IPS-NIHi7 (cell line): Measurements from ENCODE around the gene STK11.
"Not testable (repeated sequence)": the region's sequence is repeated elsewhere in the genome, so short reads cannot be mapped to it uniquely, and the experiment has no call there.

Source experiments
- DNase-seq: peaks from one replicate; pipeline ENCODE4 v3.0.0; 2012; ENCODE audit warnings: mixed read lengths; ENCODE audit errors: extremely low spot score

Gene STK11

DNA sequence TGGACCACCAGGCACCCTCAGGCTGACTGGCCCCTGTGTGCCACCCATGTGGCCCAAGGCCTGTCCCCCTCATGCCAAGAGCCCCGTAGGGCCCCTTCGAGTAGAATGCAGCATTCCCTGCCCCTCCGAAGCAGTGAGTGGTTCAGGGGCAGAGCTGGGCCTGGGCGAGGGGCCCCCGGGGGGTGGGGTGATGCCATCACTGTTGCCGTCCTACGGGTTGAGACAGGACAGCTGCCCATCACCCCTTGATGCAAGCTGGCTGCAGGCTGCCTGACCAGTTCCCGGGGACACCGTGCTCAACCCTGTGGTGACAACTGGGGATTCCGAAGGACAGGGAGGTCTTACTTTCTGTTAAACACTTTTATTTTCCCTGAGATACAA, 36.2 kb upstream of the STK11 start:
- no peak for DNase-seq

DNA sequence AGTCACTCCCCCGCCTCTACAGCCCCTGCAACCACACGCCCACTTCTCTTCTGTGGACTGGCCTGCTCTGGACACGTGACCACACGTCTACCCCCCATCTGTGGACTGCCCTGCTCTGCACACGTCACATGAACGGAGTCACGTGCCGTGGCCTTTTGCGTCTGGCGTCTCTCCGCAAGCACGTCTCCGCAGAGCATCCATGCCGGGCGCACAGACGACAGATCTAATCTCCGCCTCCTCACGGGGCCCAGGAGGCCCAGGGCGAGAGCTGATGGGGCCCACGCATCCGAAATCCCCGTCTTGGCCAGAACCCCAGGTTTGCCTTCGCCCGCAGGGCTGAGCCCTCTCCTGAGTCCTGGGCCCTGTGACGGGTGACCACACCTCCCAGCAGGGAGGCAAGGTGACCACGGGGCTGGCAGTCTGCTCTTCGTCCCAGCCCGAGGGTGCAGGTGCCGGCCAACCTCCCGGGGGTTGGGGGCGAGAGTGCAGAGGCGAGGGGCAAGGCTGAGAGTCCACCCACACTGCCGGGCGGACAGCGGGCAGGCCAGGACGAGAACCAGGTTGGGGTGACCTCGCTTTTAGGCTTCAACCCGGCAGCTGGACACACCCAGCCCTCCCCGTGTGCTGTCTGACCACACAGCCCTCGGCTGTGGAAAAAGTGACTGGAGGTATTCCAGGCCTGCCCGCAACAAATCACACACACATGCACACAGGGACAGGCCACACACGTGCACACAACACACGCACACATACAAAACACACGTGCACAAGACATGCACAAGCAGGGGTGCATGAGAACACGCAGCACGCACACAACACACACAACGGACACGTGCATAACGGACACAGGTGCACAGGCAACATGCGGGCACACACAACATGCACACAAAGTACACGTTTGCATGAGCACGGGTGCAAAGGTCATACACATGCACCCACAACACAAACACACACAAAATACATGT, 35.4 kb upstream of the STK11 start:
- DNase-seq: no peak

DNA sequence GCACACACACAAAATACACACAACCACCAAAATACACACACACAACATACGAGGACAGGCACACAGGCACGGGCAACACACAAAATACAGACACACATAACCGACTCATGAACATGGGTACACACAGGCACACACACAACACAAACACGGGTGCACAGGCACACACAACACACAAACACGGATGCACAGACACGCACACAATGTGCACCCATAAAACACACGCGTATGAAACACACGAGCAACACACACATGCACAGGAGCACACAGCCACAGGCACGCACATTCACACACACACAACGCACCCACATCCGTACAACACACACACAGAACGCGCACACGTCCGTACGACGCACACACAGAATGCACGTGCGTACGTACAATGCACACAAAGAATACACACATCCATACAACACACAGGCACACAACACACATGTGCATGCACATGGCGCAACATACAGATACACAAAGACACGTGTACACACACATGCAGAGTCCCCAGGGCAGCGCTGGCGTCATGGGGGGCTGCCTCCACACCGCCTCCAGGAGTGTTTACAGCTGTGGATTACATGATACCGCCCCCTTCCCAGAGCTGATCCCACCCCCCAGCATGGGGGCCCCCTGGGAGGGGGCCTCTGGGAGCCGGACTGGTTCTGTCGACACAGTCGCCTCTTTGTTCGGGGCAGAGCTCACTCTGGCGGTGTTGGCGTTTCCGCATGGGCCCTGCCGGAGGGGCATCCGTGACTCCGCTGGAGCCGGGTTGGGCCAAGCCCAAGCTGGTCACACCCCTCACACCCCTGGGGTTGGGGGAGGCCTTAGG, 34.4 kb upstream of the STK11 start:
- no peak for DNase-seq

DNA sequence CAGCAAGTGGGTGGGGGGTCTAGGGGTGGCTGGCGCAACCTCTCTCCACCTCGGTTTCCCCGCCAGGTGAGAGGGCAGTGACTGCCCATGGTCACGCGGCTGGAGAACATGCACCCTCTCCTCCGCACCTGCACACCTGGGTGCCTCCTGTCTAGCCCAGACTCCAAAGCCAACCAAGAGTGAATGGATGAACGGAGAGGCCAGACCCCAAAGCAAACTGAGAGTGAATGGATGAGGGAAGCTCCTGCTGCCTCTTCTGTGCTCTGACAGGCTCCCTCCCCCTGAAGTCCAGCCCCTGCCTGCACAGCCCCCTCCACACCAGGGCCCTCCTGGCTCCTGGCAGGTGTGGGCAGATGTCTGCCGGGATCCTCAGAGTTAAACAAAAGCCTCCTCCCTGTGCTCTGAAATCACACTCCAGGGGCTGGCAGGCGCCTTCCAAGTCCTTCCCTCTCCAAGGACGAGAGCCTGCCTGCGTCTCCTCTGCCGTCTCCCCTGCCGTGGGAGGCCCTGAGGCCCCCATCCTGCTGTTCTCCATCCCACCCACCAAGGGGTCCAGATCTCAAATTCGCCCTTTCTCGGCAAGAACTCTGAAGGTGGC, 33.7 kb upstream of the STK11 start:
- DNase-seq: no peak

DNA sequence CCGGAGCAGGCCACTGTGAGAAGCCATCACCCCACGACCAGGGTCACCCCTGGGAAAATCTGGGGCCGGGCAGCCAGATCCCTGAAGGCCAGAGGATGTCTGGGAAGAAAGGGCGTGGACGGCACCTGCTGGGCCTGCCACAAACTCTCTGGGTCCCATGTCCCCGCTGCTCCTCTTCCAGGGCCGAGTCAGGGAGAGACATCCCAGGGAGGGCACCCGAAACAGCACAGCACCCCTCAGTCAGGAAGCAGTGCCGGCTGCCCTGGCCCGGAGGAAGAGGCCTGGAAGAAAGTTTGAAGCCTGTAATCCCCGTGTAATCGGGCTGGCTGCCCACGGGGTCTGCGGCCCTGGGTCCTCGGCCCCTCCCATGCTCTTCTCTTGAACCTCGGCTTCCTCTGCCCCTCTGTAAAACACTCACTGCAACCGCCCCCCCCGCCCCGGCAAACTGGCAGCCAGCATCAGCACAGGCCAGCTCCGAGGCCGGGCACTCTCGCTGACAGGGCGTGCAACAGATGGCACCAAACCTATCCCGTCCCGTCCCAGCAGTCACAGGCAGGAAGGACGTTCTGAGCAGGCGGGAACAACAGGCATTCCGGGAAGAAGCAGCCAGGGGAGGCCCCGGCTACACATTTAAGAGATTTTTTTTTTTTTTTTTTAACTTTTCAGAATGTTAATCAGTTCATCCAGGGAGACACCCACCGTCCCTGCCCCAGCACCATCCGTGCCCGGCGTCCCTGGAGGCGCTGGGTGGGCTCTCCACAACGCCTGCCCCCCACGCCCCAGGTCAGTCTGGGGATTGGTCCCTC, 33.0 kb upstream of the STK11 start:
- DNase-seq: peak; percentile 61

DNA sequence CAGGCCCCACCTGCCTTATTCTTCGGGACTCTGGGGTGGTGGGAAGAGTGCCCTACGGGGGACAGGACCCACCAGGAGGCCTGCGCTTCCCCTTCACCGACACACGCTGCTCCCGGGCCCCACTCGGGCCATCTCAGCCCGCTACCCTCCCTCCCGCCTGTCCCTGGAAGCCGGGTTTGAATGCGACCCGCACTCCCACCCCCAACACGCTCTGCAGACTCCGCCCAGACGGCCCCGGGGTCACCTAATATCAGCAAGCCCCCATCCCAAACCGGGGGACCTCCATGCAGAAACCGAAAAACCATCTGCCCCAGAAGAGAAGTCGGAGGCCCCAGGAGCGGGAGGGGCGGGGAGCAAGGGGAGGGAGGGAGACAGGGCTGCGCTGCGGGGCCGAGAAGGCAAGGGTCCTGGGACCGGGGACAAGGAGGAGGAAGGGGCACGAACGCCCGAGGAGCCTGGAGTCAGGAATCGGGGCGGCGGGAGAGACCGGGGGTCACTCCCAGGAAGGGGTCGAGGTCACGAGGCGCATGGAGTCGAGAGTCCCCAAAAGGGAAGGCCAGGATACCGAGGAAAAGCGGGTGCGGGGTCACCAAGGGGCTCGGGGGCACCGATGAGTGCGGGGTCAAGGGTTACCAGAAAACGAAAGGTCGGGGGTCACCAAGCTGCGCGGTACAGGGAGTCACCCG, 32.3 kb upstream of the STK11 start:
- no peak for DNase-seq

DNA sequence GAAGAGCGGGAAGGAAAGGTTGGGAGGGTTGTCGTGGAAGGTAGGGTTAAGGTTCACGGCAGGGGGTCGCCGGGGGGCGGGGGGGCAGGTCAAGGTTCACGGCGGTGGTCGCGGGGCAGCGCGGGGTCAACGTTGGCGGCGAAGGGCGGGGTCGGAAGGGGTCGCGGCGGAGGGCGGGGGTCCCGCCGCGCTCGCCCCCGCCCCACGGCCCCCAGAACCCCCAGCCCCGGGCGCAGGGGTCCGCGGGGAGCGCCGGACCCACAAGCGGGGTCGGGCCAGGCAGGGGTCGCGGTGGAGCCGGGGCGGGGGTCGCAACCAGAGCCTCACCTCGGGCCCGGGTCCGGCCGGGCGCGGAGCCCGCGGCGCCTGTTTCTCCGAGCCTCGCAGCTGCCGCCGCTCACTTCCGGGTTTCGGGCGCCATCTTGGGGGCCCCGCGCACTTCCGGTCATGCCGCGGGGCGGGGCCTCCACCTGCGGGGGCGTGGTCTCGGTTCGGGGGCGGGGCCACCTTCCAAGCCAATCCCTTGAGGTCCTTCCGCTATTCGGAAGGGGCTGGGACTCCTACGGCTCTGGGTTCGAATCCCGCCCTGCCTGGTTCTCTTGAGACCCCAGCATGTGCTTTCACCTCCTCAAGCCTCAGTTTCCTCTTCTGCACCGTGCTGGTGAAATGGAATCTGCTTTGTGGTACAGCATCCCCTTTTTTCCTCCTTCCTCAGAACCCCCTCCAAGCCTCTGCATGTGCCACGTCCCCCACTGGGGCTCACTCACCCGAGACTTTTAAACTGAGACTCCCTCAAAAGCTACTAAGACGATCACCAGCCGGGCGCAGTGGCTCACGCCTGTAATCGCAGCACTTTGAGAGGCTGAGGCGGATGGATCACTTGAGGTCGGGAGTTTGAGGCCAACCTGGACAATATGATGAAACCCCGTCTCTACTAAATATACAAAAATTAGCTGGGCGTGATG, 31.5 kb upstream of the STK11 start, which contains the start of gene SBNO2:
Gene SBNO2 (minus strand): TSS at position 424 of the 965 bp plus-strand sequence. CDS start 19,992 bp downstream, outside the sequence.
- DNase-seq: peak; percentile 97

DNA sequence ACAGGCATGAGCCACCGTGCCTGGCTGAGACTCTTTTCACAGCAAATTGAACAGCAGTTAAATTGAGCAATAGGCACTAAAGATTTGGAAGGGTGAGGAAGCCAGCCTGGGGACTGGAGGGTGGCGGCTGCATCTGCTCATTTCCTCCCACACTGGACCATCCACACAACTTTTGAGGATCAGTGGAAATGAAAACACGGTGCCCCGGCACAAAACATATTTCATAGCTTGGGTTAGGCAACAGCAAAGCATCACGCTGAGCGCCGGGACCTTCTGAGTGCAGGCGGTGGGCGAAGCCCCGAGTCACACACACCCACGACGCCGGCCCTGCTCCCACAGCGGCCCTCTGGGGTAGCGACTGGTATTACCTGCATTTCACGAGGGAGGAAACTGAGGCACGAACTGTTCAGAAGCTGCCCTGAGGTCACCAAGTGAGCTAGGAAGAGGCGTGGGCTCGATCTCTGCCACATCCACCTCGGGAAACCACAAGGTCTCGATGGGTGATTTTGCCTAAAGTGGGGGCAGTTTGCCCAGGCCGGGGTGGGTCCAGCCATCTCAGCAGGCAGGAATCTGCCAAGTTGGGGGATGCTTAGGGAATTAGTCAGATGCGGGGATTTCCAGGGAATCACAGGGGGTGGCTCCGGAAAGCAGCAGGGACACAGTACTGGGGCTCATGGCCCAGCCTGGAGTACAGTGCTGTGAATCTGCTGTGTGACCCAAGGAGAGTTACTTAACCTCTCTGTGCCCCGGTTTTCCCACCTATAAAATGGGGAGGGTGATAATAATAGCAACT, 28.1 kb upstream of the STK11 start:
- DNase-seq: no peak

DNA sequence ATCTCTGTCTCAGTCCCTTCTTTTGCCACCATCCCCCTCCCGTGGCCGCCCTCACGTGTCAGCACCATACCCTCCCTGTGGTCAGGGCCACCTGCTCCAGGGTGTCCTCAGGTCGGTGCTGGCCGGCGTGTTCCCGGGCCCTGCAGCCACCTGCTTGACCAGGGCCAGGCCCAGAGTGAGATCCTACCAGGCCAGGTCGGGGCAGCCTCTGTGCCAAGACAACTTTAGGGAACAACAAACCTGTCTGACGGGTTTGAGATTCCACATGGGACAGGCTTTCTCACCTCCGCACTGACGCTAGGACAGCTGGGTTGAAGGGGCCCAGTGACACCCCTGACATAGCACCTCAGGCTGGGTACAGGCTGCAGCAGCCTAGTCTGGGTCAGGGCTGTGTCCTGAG, 24.0 kb upstream of the STK11 start:
- DNase-seq: no peak

DNA sequence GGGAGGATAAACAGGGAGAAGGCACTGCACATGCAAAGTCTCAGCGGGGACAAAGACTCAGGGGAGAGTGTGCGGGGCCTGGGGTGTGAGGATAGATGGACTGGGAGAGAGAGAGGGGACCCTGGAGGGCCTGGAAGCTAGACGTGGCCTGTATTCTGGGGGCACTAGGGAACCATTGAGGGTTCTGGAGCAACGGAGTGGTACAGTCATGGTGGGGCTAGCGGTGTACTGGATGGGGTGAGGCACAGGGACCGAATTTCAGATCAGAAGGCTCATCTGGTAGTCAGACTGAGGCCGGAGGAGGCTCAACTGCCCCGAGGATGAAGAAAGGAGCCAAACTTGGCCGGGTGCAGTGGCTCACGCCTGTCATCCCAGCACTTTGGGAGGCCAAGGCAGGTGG, 23.5 kb upstream of the STK11 start:
- no peak for DNase-seq

DNA sequence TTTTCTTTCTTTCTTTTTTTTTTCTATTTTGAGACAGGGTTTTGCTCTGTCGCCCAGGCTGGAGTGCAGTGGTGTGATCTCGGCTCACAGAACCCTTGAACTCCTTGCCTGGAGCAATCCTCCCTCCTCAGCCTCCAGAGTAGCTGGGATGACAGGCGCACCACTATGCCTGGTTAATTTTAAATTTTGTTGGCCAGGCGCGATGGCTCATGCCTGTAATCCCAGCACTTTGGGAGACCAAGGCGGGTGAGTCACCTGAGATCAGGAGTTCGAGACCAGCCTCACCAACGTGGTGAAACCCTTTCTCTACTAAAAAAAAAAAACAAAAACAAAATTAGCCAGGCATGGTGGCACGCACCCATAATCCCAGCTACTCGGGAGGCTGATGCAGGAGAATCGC, 22.9 kb upstream of the STK11 start:
- no peak for DNase-seq

DNA sequence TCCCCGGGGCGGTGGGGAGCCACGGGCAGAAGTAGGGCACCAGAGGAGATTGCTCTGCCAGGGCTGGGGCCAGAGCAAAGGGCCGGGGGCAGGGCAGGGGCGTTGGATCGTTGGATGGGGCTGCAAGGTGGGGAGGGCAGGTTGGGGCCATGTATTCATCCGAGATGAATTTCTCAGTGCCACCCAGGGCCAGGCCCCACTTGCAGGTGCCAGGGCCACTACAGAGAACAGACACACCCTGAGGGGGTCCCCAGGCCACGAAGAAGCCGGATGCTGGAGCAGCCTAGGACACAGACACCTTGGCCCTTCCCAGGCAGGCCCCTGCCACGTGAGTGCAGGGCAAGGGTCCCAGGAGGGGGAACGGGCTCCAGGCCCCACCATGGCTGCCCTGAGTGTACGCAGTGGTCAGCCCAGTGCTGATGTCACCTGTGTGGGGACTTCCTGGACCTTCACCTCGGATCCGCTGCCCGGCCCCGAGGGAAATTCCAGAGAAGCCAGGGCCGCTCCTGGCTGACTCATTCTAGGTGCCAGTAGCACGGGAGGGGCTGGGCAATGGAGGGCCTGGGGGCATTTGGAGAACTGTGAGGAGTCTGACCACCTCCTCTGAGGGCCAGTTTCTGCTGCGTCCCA, 21.9 kb upstream of the STK11 start:
- no peak for DNase-seq

DNA sequence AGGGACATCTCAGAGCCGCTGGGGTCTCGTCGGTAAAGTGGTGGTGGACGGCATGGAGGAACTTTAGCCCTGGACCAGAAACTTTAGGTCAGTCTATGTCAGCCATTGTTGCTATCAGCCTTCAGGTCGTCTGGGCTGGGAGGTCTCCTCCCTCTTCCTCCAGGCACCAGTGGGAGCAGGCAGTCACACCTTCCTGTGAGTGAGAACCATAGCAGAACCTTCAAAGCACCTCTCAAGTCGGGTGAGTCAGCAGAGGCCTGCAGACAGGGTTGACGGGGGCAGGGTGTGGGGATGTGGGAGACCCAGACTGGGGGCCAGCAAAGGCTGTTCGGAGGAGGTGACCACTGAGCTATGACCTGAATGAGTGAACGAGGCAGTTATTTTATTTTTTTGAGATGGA, 16.2 kb upstream of the STK11 start:
- DNase-seq: no peak

DNA sequence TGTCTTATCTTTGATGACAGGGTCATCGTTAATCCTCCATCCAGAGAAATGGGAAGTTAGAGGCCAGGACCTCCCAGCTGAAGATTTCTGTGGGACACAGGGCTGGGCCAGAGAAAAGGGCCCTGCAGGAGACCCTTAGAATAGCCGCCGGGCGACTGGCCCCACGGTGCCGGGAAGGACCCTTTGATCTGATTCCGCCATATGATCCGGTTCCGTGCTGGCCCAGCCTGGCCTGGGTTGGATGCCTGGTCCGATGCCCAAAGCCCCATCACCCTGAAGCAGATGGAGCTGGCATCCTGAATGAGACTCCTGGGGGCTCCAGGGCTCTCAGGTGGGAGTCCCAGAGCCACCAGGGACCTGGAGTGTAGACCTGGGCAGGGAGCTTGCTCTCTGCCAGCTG, 6.0 kb upstream of the STK11 start:
- DNase-seq: no peak

DNA sequence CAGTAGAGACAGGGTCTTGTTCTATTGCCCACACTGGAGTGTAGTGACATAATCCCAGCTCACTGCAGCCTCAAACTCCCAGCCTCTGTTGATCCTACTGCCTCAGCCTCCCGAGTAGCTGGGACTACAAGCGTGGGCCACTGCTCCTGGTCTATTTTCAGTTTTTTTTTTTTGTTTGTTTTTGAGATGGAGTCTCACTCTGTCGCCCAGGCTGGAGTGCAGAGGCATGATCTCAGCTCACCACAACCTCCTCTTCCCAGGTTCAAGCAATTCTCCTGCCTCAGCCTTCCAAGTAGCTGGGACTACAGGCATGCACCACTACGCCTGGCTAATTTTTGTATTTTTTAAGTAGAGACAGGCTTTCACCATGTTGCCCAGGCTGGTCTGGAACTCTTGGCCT, 5.0 kb upstream of the STK11 start:
- DNase-seq: not testable (repeated sequence)

DNA sequence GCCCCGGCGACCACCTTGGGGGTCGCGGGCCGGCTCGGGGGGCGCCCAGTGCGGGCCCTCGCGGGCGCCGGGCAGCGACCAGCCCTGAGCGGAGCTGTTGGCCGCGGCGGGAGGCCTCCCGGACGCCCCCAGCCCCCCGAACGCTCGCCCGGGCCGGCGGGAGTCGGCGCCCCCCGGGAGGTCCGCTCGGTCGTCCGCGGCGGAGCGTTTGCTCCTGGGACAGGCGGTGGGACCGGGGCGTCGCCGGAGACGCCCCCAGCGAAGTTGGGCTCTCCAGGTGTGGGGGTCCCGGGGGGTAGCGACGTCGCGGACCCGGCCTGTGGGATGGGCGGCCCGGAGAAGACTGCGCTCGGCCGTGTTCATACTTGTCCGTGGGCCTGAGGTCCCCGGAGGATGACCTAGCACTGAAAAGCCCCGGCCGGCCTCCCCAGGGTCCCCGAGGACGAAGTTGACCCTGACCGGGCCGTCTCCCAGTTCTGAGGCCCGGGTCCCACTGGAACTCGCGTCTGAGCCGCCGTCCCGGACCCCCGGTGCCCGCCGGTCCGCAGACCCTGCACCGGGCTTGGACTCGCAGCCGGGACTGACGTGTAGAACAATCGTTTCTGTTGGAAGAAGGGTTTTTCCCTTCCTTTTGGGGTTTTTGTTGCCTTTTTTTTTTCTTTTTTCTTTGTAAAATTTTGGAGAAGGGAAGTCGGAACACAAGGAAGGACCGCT, 729 bp downstream of the STK11 start:
- DNase-seq: no peak

DNA sequence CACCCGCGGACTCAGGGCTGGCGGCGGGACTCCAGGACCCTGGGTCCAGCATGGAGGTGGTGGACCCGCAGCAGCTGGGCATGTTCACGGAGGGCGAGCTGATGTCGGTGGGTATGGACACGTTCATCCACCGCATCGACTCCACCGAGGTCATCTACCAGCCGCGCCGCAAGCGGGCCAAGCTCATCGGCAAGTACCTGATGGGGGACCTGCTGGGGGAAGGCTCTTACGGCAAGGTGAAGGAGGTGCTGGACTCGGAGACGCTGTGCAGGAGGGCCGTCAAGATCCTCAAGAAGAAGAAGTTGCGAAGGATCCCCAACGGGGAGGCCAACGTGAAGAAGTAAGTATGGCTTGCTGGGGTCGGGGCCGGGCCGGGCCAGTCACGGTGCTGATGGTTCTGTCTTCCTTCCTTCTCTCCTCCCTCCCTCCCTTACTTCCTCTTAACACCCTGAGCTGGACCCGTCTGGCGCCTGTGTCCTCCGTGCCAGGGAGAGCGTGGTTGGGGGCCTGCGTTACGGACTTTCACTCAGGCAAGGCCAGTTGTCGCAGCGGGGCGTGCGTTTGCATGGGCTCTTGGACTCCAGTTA, 1.4 kb downstream of the STK11 start:
- no peak for DNase-seq
